HG03521 (cell line): ENCODE data around the gene CNTNAP2.

Experiments
- ATAC-seq: cut with Tn5 transposase; IDR thresholded peaks from one replicate; pipeline ENCODE4 v1.9.1; 2021; ENCODE audit warnings: mild to moderate bottlenecking, moderate library complexity; ENCODE audit not compliant: unreplicated experiment

The CNTNAP2 gene

GRCh38 chr7:147429961-147430360 lies 1313.4 kb downstream of the CNTNAP2 start:
- ATAC-seq = no peak

- no peak for ATAC-seq
Observed at GRCh38 chr7:147432079-147432478, 1315.5 kb downstream of the CNTNAP2 start.

- no peak for ATAC-seq
Observed at GRCh38 chr7:147432576-147432975, 1316.0 kb downstream of the CNTNAP2 start.

GRCh38 chr7:147436718-147437117 lies 1320.1 kb downstream of the CNTNAP2 start:
- no peak for ATAC-seq

- no peak for ATAC-seq
Observed at GRCh38 chr7:147438216-147438615, 1321.6 kb downstream of the CNTNAP2 start.

GRCh38 chr7:147443942-147444341 lies 1327.3 kb downstream of the CNTNAP2 start:
- no peak for ATAC-seq

GRCh38 chr7:147452816-147453215 lies 1336.2 kb downstream of the CNTNAP2 start:
- ATAC-seq = no peak

- no peak for ATAC-seq
Observed at GRCh38 chr7:147465223-147465622, 1348.6 kb downstream of the CNTNAP2 start.

- ATAC-seq = no peak
Observed at GRCh38 chr7:147472556-147472955, 1356.0 kb downstream of the CNTNAP2 start.

- ATAC-seq = no peak
Observed at GRCh38 chr7:147474862-147475261, 1358.3 kb downstream of the CNTNAP2 start.

GRCh38 chr7:147477526-147477925 lies 1360.9 kb downstream of the CNTNAP2 start:
- ATAC-seq = no peak

GRCh38 chr7:147478796-147479195 lies 1362.2 kb downstream of the CNTNAP2 start:
- ATAC-seq = no peak

GRCh38 chr7:147483634-147484292 lies 1367.2 kb downstream of the CNTNAP2 start:
- ATAC-seq = no peak

- no peak for ATAC-seq
Observed at GRCh38 chr7:147485660-147486210, 1369.1 kb downstream of the CNTNAP2 start.

GRCh38 chr7:147492606-147493005 lies 1376.0 kb downstream of the CNTNAP2 start:
- no peak for ATAC-seq

- ATAC-seq = no peak
Observed at GRCh38 chr7:147496209-147496608, 1379.6 kb downstream of the CNTNAP2 start.

GRCh38 chr7:147497246-147497645 lies 1380.6 kb downstream of the CNTNAP2 start:
- ATAC-seq = no peak

GRCh38 chr7:147498081-147498480 lies 1381.5 kb downstream of the CNTNAP2 start:
- no peak for ATAC-seq

GRCh38 chr7:147509035-147509501 lies 1392.5 kb downstream of the CNTNAP2 start:
- ATAC-seq = no peak

GRCh38 chr7:147509541-147510200 lies 1393.1 kb downstream of the CNTNAP2 start:
- ATAC-seq = no peak

GRCh38 chr7:147510201-147510542 lies 1393.6 kb downstream of the CNTNAP2 start:
- no peak for ATAC-seq

- ATAC-seq = no peak
Observed at GRCh38 chr7:147510923-147511322, 1394.3 kb downstream of the CNTNAP2 start.
